Thyroid gland (tissue), 4 donors: Measurements from ENCODE around the gene CDH23. TPM values are rescaled to one million over a fixed set of nuclear protein-coding genes. Genes with fewer than 3 reads are reported as not detected.

Source experiments
- DNase-seq, 2 donors: peaks; one replicate each; pipeline ENCODE4 v3.0.0-alpha.2; 2019
- H3K27ac ChIP-seq, 3 donors: fragments of 200-600 bp; sonication (generic); 1 replicate in 2 of 3; 2 replicates in 1 of 3; pipeline ENCODE4 v1.5.1; 2016 to 2019; ENCODE audit warnings: mild to moderate bottlenecking in 1 of 3, moderate library complexity in 1 of 3
- H3K27me3 ChIP-seq: fragments of 200-600 bp; sonication (generic); one replicate; pipeline ENCODE4 v1.5.1; 2019
- H3K36me3 ChIP-seq, 2 donors: fragments of 200-600 bp; sonication (generic); one replicate each; pipeline ENCODE4 v1.5.1; 2016 to 2019
- H3K4me1 ChIP-seq, 2 donors: fragments of 200-600 bp; sonication (generic); one replicate each; pipeline ENCODE4 v1.5.1; 2017 to 2019
- H3K4me3 ChIP-seq, 3 donors: fragments of 200-600 bp; sonication (generic); replicated peaks in 1 of 3; 1 replicate in 2 of 3; 2 replicates in 1 of 3; pipeline ENCODE4 v1.5.1; 2016; ENCODE audit warnings: mild to moderate bottlenecking in 1 of 3
- H3K9me3 ChIP-seq: fragments of 200-600 bp; sonication (generic); one replicate; pipeline ENCODE4 v1.5.1; 2017
- CTCF ChIP-seq, 6 experiments: fragments of 200-600 bp in 3 of 6; fragments of 450-650 bp in 3 of 6; sonication (generic) in 3 of 6; IDR thresholded peaks; one replicate each; pipeline ENCODE4 v1.5.1; 2016 to 2019; ENCODE audit warnings: antibody characterized with exemption in 6 of 6, mild to moderate bottlenecking in 2 of 6, inconsistent platforms in 1 of 6, moderate library complexity in 1 of 6
- POLR2A ChIP-seq, 2 donors: fragments of 450-650 bp; IDR thresholded peaks; one replicate each; pipeline ENCODE4 v1.6.1; 2017; ENCODE audit warnings: antibody characterized with exemption in 2 of 2, mild to moderate bottlenecking in 2 of 2, moderate library complexity in 1 of 2
- WGBS, 2 donors: methylation state at CpG; one replicate each; pipeline ENCODE4 v1.1.5; 2017; 5-methylcytosine and 5-hydroxymethylcytosine counted together
- intact Hi-C: fragments of 100-400 bp; cut with DNase I; formaldehyde crosslinking; loops from one replicate; pipeline ENCODE4 v1.15.1; 2023
- total RNA-seq, 4 donors: library from RNA; depleted of rRNA; stranded (reverse); fragments of >200 nt; gene quantifications; one replicate each; pipeline ENCODE4 v1.2.3, GENCODE V29; 2016

Gene CDH23
- total RNA-seq, 4 donors from 2014 or later, result 3.0 to 4.2 (median 3.9) TPM

GRCh38 chr10:71726580-71727104 lies 329.9 kb downstream of the CDH23 start:
- DNase-seq, result no peak
- peaks cover 23 to 42% of the 10 kb centered on the region in 2 donors for H3K4me1 ChIP-seq
- intact Hi-C loops, result no loop called here
- no peak overlapping the region for H3K4me3 ChIP-seq
- peak overlapping the region; percentile 93 to 96 (median 96) for H3K27ac ChIP-seq
- no peaks in the 10 kb centered on the region for H3K9me3 ChIP-seq
- H3K36me3 ChIP-seq, result no peaks in the 10 kb centered on the region
- TF ChIP-seq POLR2A (IDR thresholded peaks at IDR 0.05), result no peak
- no peak for TF ChIP-seq CTCF (IDR thresholded peaks at IDR 0.05)
- no peaks in the 10 kb centered on the region for H3K27me3 ChIP-seq
- 87 to 94% methylated on average over 9 to 11 of the region's 11 CpGs for WGBS, 2 donors

GRCh38 chr10:71727105-71727737 lies 330.5 kb downstream of the CDH23 start:
- intact Hi-C loops, result no loop called here
- no peak overlapping the region for H3K4me3 ChIP-seq
- peak; percentile 42 to 61 for DNase-seq
- H3K27ac ChIP-seq, result peak overlapping the region; percentile 93 to 96 (median 96)
- no peaks in the 10 kb centered on the region for H3K9me3 ChIP-seq
- no peaks in the 10 kb centered on the region for H3K27me3 ChIP-seq
- H3K36me3 ChIP-seq, result no peaks in the 10 kb centered on the region
- 68 to 80% methylated on average over 9 to 12 of the region's 12 CpGs for WGBS, 2 donors
- TF ChIP-seq POLR2A (IDR thresholded peaks at IDR 0.05) (no peak), CTCF (IDR thresholded peaks at IDR 0.05) (no peak)
- H3K4me1 ChIP-seq, result peaks cover 23 to 42% of the 10 kb centered on the region in 2 donors

- H3K9me3 ChIP-seq, result no peaks in the 10 kb centered on the region
- DNase-seq, result peak; percentile 94 to 95
- H3K36me3 ChIP-seq, result no peaks in the 10 kb centered on the region
- intact Hi-C loops, result no loop called here
- H3K4me1 ChIP-seq, result peaks cover 23 to 42% of the 10 kb centered on the region in 2 donors
- peak overlapping the region; percentile 93 to 96 (median 96) for H3K27ac ChIP-seq
- TF ChIP-seq POLR2A (IDR thresholded peaks at IDR 0.05) (no peak), CTCF (IDR thresholded peaks at IDR 0.05) (peak in 1 of 6 experiments; percentile 5)
- WGBS, 2 donors, result 10 to 11% methylated on average over 8 of the region's 8 CpGs
- H3K27me3 ChIP-seq, result no peaks in the 10 kb centered on the region
- no peak overlapping the region for H3K4me3 ChIP-seq
These were observed 331.3 kb downstream of the CDH23 start for GRCh38 chr10:71727738-71728737.

DNA sequence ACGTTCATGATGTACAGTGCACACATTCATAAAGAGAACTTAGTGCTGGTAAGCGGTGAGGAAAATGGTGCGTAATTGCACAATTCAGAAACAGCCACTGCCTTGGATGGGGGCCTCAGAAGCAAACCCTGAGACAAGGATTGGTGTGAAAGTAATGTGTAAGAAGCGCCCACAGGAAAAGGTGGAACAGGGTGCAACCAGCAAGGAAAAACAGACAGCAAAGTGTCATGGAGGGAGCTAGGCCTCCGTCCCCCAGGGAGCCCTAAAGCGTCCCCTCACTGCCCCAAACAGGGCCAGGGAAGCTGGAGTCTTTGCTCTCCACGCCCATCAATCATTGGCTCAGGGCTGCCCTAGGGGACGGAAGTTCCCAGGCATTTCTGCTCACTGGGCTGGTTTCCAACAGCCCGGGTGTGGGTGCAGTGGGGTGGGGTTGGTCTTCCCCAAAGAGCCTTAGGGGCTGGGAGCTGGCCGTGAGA lies 332.5 kb downstream of the CDH23 start:
- Histone ChIP-seq H3K36me3 (no peaks in the 10 kb centered on the region), H3K27me3 (no peaks in the 10 kb centered on the region), H3K4me3 (no peak overlapping the region), H3K9me3 (no peaks in the 10 kb centered on the region), H3K4me1 (peaks cover 23 to 42% of the 10 kb centered on the region in 2 donors), H3K27ac (peak overlapping the region; percentile 93 to 96 (median 96))
- peak; percentile 76 to 84 for DNase-seq
- WGBS, 2 donors, result 49 to 52% methylated on average over 10 of the region's 10 CpGs
- intact Hi-C loops, result no loop called here
- TF ChIP-seq CTCF (IDR thresholded peaks at IDR 0.05), result no peak
- TF ChIP-seq POLR2A (IDR thresholded peaks at IDR 0.05), result no peak
